GM12878 (cell line): ENCODE measurements around the gene LMF1. TPM values are rescaled to one million over a fixed set of nuclear protein-coding genes. Genes with fewer than 3 reads are reported as not detected.

Experiments
- ATAC-seq: fragments of 200-7000 bp; cut with Tn5 transposase; 3 replicates; pipeline ENCODE4 v1.9.1; 2020; ENCODE audit warnings: mild to moderate bottlenecking, moderate library complexity
- BruUV-seq: library from RNA; stranded (reverse); fragments of 400-500 nt; replicated peaks from 2 replicates; lab custom pipeline; 2021; lab: Mats Ljungman, UMichigan
- CTCF ChIA-PET: fragments of 300-600 bp; sonication (Branson Sonifier 250); formaldehyde crosslinking; extraction: SDS; loops from one replicate; lab custom pipeline; 2021; ENCODE audit warnings: inconsistent platforms; lab: Yijun Ruan, JAX
- POLR2A ChIA-PET: fragments of 350-600 bp; formaldehyde crosslinking; extraction: SDS; loops from one replicate; lab custom pipeline; 2021; ENCODE audit warnings: inconsistent platforms; lab: Charles Lee
- RAD21 ChIA-PET: fragments of 300-600 bp; sonication (Branson Sonifier 250); formaldehyde crosslinking; loops from one replicate; lab custom pipeline; 2023; ENCODE audit warnings: antibody characterized with exemption; ENCODE audit not compliant: unreplicated experiment; lab: Charles Lee
- SMC1A ChIA-PET: fragments of 300-600 bp; sonication (Branson Sonifier 250); formaldehyde crosslinking; loops from one replicate; lab custom pipeline; 2023; ENCODE audit not compliant: unreplicated experiment, uncharacterized antibody; lab: Charles Lee
- DNase-seq: peaks from one replicate; pipeline ENCODE4 v3.0.0-alpha.2; 2011; ENCODE audit warnings: low read depth, low spot score
- FAIRE-seq: peaks from 3 replicates; lab custom pipeline; 2011; peaks lifted over from hg19 to GRCh38; lab: Jason Lieb, UNC
- H2AFZ ChIP-seq: 2 replicates; pipeline ENCODE4 v1.6.0; 2011; ENCODE audit warnings: low read depth, low read length, control low read depth; ENCODE audit not compliant: control insufficient read depth
- H3K27ac ChIP-seq: 2 replicates; pipeline ENCODE4 v1.5.1; 2011; ENCODE audit warnings: control low read depth; ENCODE audit not compliant: control insufficient read depth, insufficient read depth
- H3K27me3 ChIP-seq, 2 experiments: replicated peaks in 1 of 2; 2 replicates each; pipeline versions ENCODE4 v1.6.0 to v1.6.1; 2011; ENCODE audit warnings: low read length in 1 of 2; ENCODE audit not compliant: control insufficient read depth in 2 of 2, insufficient read depth in 2 of 2
- H3K36me3 ChIP-seq, 2 experiments: 2 replicates each; pipeline ENCODE4 v1.5.1; 2011; ENCODE audit warnings: low read length in 1 of 2; ENCODE audit not compliant: control insufficient read depth in 2 of 2, insufficient read depth in 2 of 2
- H3K4me1 ChIP-seq: 2 replicates; pipeline ENCODE4 v1.6.1; 2011; ENCODE audit warnings: mild to moderate bottlenecking, low read length, moderate library complexity, mixed read lengths; ENCODE audit not compliant: control insufficient read depth, insufficient read depth
- H3K4me2 ChIP-seq: 2 replicates; pipeline ENCODE4 v1.6.0; 2011; ENCODE audit warnings: control low read depth; ENCODE audit not compliant: control insufficient read depth, insufficient read depth
- H3K4me3 ChIP-seq: fragments of 200-600 bp; sonication (generic); 2 replicates; pipeline ENCODE4 v1.5.1; 2016
- H3K79me2 ChIP-seq: 2 replicates; pipeline ENCODE4 v1.6.0; 2011; ENCODE audit warnings: low read length; ENCODE audit not compliant: control insufficient read depth, insufficient read depth
- H3K9ac ChIP-seq: 2 replicates; pipeline ENCODE4 v1.8.0; 2011; ENCODE audit warnings: low read length, control low read depth, mixed read lengths; ENCODE audit not compliant: control insufficient read depth, insufficient read depth
- H3K9me3 ChIP-seq: replicated peaks from 3 replicates; pipeline ENCODE4 v1.5.1; 2011; ENCODE audit warnings: mild to moderate bottlenecking, low read length; ENCODE audit not compliant: control insufficient read depth, insufficient read depth
- H4K20me1 ChIP-seq: 2 replicates; pipeline ENCODE4 v1.6.0; 2011; ENCODE audit not compliant: control insufficient read depth, insufficient read depth
- BACH1 ChIP-seq: fragments of 450-650 bp; IDR thresholded peaks from 2 replicates; pipeline ENCODE4 v1.6.1; 2017; ENCODE audit warnings: mild to moderate bottlenecking, borderline replicate concordance
- IKZF2 ChIP-seq, 2 experiments: fragments of 450-650 bp; IDR thresholded peaks; 2 replicates each; pipeline ENCODE4 v1.6.1; 2017; ENCODE audit warnings: mild to moderate bottlenecking in 2 of 2, moderate library complexity in 2 of 2
- MTA2 ChIP-seq: fragments of 450-650 bp; IDR thresholded peaks from 2 replicates; pipeline ENCODE4 v1.6.1; 2016; ENCODE audit warnings: low read depth, mild to moderate bottlenecking, moderate library complexity
- NRF1 ChIP-seq: conservative IDR thresholded peaks from 2 replicates; pipeline ENCODE4 v1.6.1; 2011; ENCODE audit warnings: mild to moderate bottlenecking, low read depth, low read length, improper control_type of control experiment
- RB1 ChIP-seq: fragments of 450-650 bp; formaldehyde crosslinking; IDR thresholded peaks from 2 replicates; pipeline ENCODE4 v1.6.1; 2017; ENCODE audit warnings: mild to moderate bottlenecking, borderline replicate concordance
- SMARCA5 ChIP-seq: fragments of 450-650 bp; IDR thresholded peaks from 2 replicates; pipeline ENCODE4 v1.6.1; 2017; ENCODE audit warnings: mild to moderate bottlenecking
- ZBED1 ChIP-seq: IDR thresholded peaks from 2 replicates; pipeline ENCODE4 v1.6.1; 2016; ENCODE audit warnings: borderline replicate concordance
- WGBS: methylation state at CpG from one replicate; pipeline ENCODE4 v1.1.6; 2016; ENCODE audit warnings: low lambda C conversion rate; ENCODE audit not compliant: insufficient replicate concordance, insufficient coverage; ENCODE audit errors: missing lambda C conversion rate; 5-methylcytosine and 5-hydroxymethylcytosine counted together
- in situ Hi-C: fragments of 300-500 bp; cut with MboI; formaldehyde crosslinking; loops from 9 replicates; pipeline ENCODE4 v1.14.3; 2018; ENCODE audit warnings: mixed read lengths
- intact Hi-C: fragments of 100-400 bp; cut with micrococcal nuclease; formaldehyde crosslinking; loops from one replicate; pipeline ENCODE4 v1.14.2; 2022; ENCODE audit not compliant: unreplicated experiment
- polyA plus RNA-seq, 11 experiments: library from polyadenylated mRNA; depleted of rRNA in 4 of 11; unstranded in 6 of 11; stranded (reverse) in 5 of 11; fragments of >200 nt; fragmentation: Nextera tagmentation in 4 of 11; fragmentation: Illumina TruSeq in 1 of 11; extraction: Ambion mirVana in 4 of 11; extraction: Trizol in 1 of 11; gene quantifications; 1 replicate in 1 of 11; 2 replicates in 10 of 11; pipeline versions ENCODE4 v1.2.1 to v1.2.3, GENCODE V29; 2011 to 2016; ENCODE audit warnings: inconsistent platforms in 2 of 11, missing spikeins in 2 of 11, low read depth in 1 of 11
- total RNA-seq, 4 experiments: library from RNA; depleted of rRNA in 3 of 4; stranded (reverse); fragments of >200 nt in 3 of 4; fragmentation: Illumina TruSeq in 1 of 4; extraction: Trizol in 1 of 4; gene quantifications; 2 replicates each; pipeline versions ENCODE4 v1.2.1 to v1.2.3, GENCODE V29; 2013 to 2021
- TF ChIP-seq, protein P1 (sequence below): fragments of 450-650 bp; conservative IDR thresholded peaks from 2 replicates; pipeline ENCODE4 v1.6.1; 2017; ENCODE audit warnings: mild to moderate bottlenecking, moderate library complexity
- TF ChIP-seq, protein P2 (sequence below): fragments of 450-650 bp; IDR thresholded peaks from 2 replicates; pipeline ENCODE4 v1.6.1; 2018; ENCODE audit warnings: borderline replicate concordance, mild to moderate bottlenecking; ENCODE audit not compliant: partially characterized antibody

Gene LMF1
- total and polyA plus RNA-seq, 10 of the 15 experiments (the other 5 are each of a cell fraction or from before 2014, with no cell fraction given) = 0.18 to 3.2 (median 1.4) TPM; not detected in 1

DNA sequence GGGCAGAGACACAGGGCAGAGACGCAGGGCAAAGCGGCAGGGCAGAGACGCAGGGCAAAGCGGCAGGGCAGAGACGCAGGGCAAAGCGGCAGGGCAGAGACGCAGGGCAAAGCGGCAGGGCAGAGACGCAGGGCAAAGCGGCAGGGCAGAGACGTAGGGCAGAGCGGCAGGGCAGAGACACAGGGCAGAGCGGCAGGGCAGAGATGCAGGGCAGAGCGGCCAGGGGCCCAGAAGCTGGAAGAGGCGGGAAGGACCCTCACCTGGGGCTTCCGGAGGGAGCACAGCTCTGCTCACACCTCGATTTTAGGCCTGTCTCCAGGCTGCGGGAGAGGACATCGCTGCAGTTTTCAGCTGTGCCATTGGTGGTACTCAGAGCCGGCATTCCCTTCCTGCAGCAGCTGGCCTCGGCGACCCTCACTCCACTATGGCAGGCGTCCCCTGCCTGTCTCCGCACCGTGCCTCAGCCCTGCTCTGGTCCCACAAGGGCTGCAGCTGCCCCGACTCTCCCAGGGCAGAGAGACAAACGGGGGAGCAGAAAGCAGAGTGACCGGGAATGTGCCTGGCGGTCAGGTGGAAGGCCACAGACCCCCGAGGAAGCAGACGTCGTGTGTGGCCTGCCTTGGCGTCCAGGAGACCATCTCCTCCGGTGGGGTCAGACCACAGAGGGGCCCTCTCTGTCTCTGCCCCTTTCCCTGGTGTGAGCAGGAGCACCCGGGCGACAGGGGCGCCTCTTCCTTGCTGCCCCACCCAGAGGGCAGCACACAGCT is 40.7 kb upstream of the LMF1 start:
- no TSS peak for BruUV-seq
- TF ChIP-seq, protein P1, sequence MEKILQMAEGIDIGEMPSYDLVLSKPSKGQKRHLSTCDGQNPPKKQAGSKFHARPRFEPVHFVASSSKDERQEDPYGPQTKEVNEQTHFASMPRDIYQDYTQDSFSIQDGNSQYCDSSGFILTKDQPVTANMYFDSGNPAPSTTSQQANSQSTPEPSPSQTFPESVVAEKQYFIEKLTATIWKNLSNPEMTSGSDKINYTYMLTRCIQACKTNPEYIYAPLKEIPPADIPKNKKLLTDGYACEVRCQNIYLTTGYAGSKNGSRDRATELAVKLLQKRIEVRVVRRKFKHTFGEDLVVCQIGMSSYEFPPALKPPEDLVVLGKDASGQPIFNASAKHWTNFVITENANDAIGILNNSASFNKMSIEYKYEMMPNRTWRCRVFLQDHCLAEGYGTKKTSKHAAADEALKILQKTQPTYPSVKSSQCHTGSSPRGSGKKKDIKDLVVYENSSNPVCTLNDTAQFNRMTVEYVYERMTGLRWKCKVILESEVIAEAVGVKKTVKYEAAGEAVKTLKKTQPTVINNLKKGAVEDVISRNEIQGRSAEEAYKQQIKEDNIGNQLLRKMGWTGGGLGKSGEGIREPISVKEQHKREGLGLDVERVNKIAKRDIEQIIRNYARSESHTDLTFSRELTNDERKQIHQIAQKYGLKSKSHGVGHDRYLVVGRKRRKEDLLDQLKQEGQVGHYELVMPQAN = no peak
- TF ChIP-seq NRF1 (no peak), SMARCA5 (no peak), IKZF2 (IDR thresholded peaks at IDR 0.05) (no peak), BACH1 (no peak), RB1 (no peak), MTA2 (no peak), ZBED1 (no peak)
- TF ChIP-seq, protein P2, sequence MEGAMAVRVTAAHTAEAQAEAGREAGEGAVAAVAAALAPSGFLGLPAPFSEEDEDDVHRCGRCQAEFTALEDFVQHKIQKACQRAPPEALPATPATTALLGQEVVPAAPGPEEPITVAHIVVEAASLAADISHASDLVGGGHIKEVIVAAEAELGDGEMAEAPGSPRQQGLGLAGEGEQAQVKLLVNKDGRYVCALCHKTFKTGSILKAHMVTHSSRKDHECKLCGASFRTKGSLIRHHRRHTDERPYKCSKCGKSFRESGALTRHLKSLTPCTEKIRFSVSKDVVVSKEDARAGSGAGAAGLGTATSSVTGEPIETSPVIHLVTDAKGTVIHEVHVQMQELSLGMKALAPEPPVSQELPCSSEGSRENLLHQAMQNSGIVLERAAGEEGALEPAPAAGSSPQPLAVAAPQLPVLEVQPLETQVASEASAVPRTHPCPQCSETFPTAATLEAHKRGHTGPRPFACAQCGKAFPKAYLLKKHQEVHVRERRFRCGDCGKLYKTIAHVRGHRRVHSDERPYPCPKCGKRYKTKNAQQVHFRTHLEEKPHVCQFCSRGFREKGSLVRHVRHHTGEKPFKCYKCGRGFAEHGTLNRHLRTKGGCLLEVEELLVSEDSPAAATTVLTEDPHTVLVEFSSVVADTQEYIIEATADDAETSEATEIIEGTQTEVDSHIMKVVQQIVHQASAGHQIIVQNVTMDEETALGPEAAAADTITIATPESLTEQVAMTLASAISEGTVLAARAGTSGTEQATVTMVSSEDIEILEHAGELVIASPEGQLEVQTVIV = no peak
- Histone ChIP-seq H3K4me1 (no peaks in the 10 kb centered on the region), H4K20me1 (no peaks in the 10 kb centered on the region), H3K4me2 (no peak overlapping the region), H3K4me3 (no peak overlapping the region), H3K79me2 (no peaks in the 10 kb centered on the region), H3K27ac (no peak overlapping the region), H3K9me3 (no peaks in the 10 kb centered on the region), H2AFZ (no peak overlapping the region), H3K36me3 (no peaks in the 10 kb centered on the region), H3K9ac (no peak overlapping the region), H3K27me3 (no peaks in the 10 kb centered on the region)
- no peak for FAIRE-seq
- ChIA-PET SMC1A (no interaction called here), RAD21 (no interaction called here), CTCF (no interaction called here), POLR2A (no interaction called here)
- ATAC-seq = no peak
- DNase-seq = no peak
- in situ Hi-C loops = no loop called here
- intact Hi-C loops = no loop called here
- 49% methylated on average over 29 of the region's 37 CpGs for WGBS
